HG03095 (cell line): ENCODE data around the gene LLGL1.
"Not testable (repeated sequence)": the region's sequence is repeated elsewhere in the genome, so short reads cannot be mapped to it uniquely, and the experiment has no call there.

Source experiments
- ATAC-seq: cut with Tn5 transposase; IDR thresholded peaks from one replicate; pipeline ENCODE4 v1.9.1; 2021; ENCODE audit warnings: moderate library complexity; ENCODE audit not compliant: unreplicated experiment

The LLGL1 gene

DNA sequence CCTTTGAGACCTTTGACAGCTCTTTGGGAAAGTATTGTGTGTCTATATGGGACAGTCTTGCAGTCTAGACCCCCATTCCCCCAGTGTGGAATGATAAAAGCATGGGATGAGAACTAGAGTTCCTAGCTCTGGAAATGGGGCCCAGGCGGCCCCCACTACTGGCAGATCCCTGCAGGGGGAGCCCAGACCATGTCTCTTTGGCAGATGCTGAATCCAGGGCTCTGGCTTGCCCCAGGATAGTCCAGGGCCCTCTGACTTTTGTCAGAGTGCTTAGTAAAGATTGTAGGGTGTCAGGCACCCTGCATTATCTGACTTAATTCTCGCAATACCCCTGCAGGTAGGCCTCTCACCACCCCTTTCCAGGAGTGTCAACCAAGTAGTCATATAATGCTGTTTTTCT is 33.5 kb upstream of the LLGL1 start:
- ATAC-seq, result no peak

DNA sequence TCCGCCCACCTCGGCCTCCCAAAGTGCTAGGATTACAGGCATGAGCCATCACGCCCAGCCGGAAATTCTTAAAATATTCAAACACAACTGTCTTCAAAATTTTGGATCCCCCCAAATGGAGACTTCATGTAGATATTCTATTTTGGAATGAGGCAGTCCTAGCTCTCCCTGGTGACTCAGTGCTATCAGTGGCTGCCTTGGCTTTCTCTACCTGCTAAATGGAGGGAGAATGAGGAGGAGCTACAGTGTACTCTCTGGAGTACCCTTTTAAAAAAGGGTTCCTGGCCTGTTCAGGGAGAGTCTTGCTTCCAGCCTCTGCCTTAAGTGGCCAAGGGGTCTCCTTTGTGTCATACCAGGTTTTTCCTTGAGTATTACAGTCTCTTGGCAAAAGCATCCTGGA is 31.0 kb upstream of the LLGL1 start:
- ATAC-seq, result no peak

DNA sequence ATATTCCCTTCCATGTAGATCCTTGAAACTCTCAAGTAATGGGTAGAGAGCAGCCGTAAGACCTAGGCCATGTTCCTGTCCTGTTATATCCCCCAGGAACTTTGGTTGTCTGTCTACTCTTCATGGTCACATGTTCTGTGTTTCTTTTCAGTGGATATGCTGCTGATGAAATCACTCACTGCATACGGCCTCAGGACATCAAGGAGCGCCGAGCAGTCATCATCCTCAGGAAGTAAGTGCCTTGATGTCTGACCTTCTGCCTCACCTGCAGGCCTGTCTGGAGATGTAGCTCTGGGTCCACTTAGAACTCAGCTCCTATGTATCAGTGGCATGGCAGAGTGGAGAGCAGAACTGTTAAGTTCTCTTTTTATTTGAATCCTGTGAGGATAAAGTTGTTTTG is 30.6 kb upstream of the LLGL1 start:
- no peak for ATAC-seq

DNA sequence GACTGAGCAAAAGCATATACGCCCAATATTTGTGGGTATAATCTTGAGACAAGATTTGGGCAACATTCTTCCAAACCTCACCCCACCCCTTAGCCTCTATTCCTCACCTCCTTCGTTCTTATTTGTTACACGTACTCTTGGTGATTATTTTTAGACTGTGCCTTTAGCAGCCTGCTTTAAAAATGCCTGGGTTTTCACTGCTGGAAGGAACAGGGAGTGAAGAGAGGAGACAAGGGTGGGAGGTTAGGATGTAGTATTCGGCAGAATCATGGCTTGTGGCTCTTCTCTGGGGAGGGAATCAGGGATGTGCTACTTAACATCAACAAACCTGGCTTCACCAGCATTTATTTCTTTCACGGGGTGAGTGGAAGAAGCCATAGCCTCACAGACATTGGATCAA is 30.2 kb upstream of the LLGL1 start:
- no peak for ATAC-seq

DNA sequence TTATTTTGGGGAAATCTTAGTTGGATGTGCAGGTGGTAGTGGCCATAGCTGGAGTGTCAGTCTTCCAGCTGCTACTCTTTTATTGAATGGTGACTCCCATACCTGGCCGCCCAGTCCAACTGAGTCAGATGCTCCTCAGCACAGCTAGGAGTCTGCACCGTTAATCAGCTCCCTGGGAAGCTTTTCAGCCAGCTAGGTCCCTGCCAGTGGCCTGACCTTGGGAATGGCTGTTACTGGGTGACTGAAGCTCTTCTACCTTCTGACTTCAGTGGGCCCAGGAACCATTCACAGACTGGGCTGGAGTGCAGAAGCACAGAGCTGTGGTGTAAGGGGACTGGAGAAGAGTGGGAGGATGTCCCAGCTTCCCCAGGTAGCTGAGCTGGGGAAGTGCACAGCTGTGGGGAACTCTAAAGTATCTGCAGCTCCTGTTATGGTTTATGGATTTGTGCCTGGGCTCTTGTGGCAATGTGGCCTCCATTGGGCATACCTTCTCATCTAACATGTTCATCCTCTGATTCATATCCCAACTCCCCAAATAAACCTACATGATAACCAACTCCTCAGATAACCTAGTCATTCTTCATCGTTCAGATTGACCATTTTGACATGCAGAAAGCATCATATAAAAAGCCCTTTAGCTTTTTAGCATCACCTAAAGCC is 27.8 kb upstream of the LLGL1 start:
- ATAC-seq, result no peak

DNA sequence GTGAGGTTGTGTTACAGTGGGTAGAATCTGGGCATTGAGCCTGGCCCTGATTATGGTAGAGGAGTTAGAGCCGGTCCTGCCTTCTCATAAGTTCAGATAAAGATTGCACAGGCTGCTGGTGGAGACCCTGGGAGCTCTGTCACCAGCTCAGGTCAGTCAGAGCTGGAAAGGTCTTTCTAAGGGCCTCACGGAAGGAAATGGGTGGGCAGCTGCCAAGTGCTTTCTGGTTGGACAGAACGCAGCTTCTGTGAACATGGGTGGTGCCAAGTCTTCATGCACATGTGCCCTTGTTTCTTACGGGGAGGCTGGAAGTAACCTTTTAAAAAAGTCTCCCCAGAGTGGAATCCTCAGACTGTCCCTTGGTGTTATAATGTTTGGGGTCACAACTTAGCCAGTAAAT is 26.9 kb upstream of the LLGL1 start:
- ATAC-seq, result no peak

DNA sequence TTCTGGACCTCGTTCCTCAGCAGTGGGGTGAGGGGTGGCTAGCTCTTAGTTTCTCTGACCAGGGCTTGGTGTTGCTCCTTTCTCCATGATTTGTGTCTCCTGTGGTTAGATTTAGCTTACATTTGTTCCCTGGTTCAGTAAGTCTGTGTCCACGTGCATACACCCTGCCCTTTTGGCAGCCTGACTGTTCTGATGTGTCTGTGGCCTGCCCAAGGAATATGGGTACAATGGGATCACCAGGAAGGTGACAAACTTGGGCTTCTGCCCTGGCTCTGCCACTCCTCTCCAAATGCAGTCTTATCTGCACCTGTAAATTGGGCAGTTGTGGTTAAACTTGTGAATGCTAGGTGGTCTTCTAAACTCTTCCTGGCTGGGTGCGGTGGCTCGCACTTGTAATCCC is 24.3 kb upstream of the LLGL1 start:
- no peak for ATAC-seq

DNA sequence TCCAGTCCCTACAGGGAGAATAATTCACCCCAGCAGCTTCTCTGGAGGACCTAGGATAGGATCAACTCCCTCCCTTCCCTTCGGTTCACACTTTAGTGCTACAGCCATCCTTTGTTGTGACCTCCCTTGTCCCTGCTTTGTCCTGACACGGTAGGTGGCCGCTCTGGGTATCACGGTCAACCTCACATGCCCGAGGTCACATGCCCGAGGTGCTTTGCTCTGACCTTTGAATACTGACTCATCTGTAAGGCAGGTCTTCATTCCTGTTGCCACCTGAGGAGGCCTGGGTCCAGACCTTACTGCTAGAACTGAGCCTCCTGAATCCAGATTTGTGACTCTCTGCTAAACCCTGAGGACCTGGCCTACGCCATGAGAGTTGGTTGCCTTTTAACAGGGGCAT is 22.1 kb upstream of the LLGL1 start:
- no peak for ATAC-seq

DNA sequence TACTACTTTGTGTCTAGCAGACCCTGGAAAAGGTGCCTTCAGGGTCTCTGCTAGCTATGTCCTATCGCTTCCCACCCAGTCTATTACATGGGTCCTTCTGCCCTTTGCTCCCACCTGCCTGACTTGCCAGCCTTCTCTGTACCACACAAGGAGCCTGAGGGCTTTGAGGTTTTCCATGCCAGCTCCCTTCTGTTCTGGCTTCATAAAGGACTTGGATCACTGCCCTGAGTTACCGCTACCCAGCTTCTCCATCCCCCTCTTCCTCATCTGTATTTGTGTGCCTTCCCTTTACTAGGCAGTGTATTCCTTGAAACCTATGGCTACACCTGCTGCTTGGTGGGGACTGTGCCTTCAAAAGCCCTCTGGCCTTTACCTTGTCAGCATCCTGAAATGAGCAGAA is 19.6 kb upstream of the LLGL1 start:
- no peak for ATAC-seq

DNA sequence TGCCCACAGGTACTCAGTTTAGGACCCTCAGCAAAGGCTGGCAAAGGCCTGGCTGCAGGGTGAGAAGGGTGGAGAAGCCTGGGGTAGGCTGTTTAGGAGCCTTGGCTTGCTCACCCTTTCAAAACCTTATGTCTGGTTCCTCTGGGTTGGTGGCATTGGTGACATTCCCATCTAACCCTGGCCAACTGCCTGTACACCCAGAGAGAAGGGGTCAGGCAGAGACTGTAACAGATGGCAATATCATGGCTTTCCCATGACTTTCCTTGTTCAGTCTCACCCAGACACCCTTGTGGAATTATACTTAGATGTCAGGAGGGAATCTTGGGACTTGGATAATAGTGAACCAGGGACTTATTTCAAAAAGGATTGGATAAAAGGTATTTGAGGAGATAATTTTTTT is 18.5 kb upstream of the LLGL1 start:
- no peak for ATAC-seq

DNA sequence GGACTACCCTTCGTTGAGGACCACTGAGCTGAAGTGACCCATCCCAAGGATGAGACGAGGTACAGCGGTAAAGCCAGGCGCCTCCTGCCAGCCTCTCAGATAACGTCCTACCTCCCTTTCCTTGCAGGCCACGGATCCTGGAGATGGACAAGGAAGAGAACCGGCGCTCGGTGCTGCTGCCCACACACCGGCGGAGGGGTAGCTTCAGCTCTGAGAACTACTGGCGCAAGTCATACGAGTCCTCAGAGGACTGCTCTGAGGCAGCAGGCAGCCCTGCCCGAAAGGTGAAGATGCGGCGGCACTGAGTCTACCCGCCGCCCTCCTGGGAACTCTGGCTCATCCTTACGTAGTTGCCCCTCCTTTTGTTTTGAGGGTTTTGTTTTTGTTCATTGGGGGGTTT is 17.3 kb upstream of the LLGL1 start:
- ATAC-seq, result no peak

DNA sequence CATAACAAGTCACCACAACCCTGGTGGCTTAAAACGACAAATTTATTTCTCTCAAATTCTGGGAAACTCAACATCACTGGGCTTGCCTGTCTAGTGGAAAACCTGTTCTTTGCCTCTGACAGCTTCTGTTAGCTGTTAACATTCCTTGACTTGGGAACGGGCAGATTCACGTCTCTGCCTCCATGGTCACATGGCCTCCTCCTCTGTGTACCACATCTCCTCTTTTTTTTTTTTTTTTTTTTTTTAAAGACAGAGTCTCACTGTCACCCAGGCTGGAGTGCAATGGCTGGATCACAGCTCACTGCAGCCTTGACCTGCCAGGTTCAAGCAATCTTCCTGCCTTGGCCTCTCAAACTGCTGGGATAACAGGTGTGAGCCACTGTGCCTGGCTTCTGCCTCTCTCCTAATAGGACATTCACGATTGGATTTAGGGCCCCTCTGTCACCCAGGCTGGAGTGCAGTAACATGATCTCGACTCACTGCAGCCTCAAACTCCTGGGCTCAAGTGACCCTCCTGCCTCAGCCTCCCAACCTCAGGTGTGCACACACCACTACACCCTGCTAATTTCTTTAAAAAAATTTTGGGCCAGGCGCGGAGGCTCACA is 11.7 kb upstream of the LLGL1 start:
- no peak for ATAC-seq

DNA sequence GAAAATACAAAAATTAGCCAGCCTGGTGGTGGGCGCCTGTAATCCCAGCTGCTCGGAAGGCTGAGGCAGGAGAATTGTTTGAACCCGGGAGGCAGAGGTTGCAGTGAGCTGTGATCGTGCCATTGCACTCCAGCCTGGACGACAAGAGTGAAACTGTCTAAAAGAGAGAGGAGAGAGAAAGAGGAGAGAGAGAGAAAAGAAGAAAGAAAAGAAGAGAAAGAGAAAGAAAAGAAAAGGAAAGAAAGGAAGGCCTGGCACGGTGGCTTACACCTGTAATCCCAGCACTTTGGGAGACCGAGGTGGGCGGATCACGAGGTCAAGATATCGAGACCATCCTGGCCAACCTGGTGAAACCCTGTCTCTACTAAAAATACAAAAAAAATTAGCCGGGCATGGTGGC is 8.5 kb upstream of the LLGL1 start:
- not testable (repeated sequence) for ATAC-seq

DNA sequence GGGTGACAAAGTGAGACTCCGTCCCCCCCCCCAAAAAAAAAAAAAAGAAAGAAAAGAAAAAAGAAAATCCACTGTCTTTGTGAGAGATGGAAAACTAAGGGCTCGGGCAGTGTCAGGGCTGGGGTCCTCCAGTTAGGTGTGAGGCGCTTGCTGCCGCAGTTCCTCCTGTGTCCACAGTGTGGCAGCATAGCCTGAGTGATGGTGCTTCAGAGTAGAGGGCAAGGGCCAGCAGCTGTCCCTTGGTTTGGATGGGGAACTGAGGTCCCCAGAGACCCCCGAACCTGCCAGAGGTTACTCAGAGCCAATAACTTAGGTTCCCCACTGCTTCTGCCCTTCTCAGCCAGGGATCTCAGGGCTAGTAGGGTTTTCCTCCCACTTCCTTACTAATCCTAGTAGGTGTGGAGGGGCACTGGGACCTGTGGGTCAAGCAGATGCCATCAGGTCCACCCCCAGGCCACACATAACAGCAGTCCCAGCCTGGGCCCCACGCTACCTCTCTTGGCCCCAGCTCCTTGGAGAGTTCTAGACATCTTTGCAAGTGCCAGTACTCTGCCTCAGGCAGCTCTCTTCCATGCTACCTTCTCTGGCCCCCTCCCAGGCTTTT is 7.9 kb upstream of the LLGL1 start:
- ATAC-seq, result no peak

DNA sequence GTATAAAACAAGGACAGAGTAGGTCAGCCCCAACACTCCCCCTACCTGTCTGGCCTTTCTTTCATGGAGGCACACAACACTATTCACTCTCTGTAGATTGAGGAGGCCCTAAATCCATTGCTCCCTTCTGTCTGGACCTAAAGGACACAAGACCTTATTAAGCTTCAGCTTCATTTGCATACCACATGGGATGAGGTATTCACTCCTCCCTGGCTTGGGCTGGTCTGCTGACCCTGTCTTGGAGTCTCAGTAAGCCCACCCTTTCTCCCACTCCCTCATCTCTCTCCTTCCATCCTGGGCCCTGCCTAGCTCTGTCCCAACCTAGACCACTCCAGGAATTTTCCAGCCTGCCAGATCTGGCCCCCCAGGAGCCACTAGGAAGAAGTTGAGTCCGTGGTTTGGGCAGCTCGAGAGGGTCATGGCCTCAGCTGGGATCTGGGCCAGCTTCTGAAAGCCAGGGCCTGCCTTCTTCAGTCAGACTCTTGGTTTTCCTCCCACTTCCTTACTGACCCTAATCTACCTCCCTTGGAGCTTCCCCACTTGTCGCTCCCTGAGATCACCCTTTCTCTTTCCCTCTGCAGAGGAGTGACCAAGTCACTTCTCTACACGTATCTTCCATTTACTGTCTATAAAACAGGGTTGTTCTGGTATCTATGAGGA is 6.5 kb upstream of the LLGL1 start:
- ATAC-seq, result no peak

DNA sequence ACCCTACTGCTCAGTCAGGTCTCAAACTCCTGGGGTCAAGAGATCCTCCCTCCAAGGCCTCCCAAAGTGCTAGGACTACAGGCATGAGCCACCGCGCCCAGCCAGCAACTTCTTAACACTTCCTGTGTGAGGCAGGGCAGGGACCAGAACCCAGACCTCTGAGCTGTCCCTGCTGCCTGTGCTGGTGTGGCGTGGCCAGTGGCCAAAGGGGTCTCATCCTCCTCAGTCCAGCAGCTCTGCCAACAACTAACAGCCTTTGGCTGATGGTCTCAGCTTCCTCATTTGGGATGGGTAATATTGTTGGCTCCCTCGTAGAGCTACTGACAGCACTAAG is 1.4 kb upstream of the LLGL1 start:
- ATAC-seq, result no peak

DNA sequence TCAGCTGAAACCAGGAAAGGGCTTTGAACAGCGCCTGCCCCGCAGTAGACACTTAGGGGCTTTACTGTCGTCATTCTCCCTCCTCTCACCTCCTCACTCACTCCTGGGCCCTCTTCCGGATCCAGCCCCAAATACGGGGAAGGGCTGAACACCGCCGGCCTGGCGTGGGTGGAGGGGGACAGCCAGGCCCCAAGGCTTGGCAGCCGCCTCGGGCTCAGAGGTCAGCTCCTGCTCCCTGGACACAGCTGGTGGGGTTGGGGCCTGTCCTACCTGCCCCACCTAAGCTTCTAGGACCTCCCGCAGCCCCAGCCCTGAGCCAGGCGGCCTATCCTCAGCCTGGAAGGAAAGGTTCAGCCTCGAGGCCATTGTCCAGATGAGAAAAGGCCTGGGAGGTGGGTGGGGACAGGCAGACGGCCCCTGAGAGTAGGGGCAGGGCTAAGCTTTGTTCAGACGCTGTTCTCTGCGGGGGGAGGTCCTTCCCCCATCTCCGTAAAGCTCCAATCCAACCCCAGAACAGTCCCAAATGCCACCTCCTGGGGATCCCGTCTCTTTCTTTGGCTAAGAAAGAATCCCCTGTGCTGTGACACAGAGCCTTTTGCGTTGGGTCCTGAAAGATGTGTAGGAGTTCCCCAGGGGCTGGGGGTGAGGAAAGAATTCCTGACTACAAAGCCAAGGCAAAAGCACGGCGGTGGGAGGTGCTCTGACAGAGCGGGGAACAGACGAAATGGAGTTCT is 881 bp upstream of the LLGL1 start:
- no peak for ATAC-seq

DNA sequence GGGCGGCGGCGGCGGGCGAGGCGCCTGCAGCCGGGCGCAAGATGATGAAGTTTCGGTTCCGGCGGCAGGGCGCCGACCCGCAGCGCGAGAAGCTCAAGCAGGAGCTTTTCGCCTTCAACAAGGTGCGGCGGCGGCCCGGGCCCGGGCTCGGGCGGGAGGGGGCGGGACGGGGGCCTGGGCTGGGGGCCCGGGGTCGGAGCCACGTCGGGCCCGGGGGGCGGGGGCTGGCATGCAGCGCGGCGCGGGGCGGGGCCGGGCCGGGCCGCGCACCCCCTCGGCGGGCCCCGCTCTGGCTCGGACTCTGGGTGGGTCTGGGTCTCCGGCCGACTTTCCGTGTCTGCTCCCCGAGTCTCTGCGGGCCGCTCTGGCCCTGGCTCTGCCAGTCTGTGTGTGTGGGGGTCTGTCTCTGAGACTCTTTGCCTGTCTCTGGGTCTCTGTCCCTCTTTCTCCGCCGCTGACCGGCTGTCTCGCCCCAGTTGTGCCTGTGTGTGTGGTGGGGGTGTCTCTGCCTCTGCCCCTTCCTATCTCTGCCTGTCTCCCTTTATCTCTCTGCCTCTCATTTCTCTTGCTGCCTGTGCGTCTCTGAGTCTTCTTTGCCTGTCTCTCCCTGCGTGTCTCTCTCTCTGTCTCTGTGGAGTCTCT is 328 bp downstream of the LLGL1 start:
- ATAC-seq, result peak; percentile 14

DNA sequence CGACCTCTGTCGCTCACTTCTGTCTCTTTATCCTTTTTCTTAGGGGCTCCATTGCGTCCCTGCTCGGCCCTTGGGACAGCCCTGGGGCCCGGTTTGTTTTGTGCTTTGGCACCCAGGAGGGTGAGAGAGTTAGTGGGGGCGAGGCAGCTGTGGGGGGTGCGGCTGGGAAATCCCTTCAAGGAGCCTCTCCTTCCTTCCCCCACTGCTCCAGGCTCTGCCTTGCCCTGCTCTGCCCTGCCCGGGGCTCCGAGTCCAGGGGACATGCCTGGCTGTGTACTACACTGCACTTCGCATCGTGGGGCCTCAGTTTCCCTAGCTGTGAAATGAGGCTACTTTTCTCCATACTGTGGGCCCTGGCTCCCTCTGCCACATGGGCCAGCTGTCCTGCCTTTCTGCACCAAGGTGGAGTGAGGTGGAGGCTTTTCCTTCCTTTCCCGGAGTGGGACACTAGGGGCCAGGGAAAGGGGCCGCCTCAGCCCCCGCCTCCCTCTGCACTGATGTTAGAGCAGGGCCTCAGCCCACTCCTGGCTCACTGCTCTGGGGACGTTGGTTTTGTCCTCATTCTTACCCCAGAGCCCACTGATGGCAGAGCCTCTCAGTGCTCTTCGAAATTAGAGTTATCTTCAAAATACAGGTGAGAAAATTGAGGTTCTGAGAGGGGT is 980 bp downstream of the LLGL1 start:
- ATAC-seq, result no peak

DNA sequence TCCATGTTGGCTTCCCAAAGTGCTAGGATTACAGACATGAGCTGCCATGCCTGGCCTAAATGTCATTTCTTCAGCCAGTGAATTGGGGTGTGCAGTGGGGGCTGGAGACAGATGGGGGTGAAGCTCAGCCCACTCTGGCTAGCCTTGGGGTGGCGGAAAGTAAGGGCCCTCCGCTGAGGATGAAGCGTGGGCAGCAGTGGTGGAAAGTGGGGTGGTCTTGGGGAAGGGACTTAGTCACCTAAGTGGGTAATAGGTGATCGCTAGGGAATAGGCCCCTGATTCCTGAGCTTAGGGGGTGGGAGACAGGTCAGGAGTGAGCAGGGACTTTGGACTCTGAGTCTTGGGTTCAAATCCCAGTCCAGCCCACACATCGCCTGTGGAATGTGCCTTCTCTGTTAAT is 2.2 kb downstream of the LLGL1 start:
- no peak for ATAC-seq
